GM10266 (cell line): ENCODE measurements around the gene CS.

ENCODE experiments used
- DNase-seq: peaks from one replicate; pipeline ENCODE4 v3.0.0; 2012; ENCODE audit errors: extremely low spot score
- TF ChIP-seq, protein P1 (sequence below): IDR thresholded peaks from 2 replicates; pipeline ENCODE4 v1.5.1; 2012; ENCODE audit warnings: mild to moderate bottlenecking, low read depth; ENCODE audit not compliant: control insufficient read depth, insufficient read depth; ENCODE audit errors: missing control alignments

The CS gene

DNA sequence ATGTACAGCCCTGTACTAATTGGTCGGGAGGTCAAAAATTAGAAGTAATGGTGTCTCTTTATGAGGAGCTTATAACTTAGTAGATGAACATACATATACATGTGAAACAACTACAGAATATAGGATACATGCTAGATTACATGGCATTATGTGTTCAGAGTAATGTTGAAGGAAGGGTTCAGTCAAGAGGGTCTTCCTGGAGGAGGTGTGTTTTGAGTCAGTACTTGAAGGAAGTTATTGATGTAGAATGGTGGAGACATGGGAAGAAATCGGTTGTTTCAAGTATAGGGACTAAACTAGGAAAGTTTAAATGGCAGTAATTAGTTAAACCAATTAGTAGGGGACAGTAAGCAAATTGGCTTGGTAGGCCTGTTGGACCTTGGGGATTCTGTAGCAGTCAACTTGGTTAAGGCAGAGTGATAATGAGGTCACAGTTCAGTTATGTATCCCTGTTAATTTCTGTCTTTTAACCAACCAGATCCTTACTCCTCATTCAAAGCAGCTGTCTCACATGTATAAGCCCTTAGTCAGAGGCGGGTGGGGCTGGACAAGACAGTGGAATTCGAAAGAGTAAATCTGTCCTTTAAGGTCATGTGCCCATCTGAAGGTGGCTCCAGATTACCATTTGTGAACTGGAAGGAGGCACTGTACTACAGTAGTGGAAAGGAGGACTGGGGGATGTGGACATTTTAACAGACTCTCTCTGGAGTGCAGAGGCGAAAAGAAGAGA, 38.5 kb downstream of the CS start:
- TF ChIP-seq, protein P1, sequence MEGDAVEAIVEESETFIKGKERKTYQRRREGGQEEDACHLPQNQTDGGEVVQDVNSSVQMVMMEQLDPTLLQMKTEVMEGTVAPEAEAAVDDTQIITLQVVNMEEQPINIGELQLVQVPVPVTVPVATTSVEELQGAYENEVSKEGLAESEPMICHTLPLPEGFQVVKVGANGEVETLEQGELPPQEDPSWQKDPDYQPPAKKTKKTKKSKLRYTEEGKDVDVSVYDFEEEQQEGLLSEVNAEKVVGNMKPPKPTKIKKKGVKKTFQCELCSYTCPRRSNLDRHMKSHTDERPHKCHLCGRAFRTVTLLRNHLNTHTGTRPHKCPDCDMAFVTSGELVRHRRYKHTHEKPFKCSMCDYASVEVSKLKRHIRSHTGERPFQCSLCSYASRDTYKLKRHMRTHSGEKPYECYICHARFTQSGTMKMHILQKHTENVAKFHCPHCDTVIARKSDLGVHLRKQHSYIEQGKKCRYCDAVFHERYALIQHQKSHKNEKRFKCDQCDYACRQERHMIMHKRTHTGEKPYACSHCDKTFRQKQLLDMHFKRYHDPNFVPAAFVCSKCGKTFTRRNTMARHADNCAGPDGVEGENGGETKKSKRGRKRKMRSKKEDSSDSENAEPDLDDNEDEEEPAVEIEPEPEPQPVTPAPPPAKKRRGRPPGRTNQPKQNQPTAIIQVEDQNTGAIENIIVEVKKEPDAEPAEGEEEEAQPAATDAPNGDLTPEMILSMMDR, result no peak
- DNase-seq, result no peak

DNA sequence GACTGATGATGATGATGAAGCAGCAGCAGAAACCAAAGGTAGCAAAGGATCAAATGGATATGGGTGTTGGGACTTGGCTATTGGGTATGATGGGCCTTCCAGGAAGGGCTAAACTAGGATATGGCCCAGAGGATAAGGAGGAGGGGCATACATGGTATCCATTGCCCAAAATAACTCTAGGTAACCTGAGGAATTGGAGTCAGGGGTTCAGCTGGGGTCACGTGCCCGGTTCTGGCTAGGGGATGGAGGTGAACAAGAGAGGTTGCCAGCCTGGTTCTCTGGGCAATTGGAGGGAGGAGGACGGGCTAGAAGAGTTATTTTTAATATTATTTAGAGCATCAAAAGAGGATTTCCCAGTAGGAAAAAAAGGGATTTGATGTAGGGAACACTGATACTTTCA, 39.2 kb downstream of the CS start:
- TF ChIP-seq, protein P1, result no peak
- DNase-seq, result no peak

DNA sequence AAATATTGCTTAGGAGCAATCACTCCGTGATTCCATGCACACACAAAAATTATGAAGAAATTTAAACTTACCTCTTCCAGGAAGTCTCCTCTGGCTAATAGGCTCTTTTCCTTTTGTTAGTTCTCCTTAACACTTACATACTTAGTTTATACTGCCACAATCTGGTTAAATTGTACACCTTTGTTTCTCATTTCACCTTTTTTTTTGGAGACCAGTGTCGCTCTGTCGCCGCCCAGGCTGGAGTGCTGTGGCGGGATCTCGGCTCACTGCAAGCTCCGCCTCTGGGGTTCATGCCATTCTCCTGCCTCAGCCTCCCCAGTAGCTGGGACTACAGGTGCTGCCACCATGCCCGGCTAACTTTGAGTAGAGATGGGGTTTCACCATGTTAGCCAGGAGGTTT, 39.8 kb downstream of the CS start:
- DNase-seq, result no peak
- TF ChIP-seq, protein P1, result no peak

DNA sequence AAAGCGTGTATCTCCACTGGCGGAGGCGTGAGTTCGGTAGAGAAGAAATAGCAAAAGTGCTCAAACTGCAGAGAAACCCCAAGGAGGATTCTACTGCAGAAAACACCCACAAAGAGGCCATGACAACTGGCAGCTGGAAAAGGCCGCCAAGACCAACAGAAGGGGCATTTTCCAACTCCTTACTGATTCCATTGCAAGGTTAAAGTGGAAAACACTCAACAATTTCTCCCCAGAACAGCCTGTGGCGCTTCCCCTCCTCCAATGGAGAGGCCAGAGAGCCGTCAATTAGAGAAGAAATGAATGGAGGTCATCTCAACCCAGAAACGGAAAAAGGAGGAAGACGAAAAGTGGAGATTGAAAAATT, 41.3 kb downstream of the CS start:
- no peak for DNase-seq
- TF ChIP-seq, protein P1, result no peak

DNA sequence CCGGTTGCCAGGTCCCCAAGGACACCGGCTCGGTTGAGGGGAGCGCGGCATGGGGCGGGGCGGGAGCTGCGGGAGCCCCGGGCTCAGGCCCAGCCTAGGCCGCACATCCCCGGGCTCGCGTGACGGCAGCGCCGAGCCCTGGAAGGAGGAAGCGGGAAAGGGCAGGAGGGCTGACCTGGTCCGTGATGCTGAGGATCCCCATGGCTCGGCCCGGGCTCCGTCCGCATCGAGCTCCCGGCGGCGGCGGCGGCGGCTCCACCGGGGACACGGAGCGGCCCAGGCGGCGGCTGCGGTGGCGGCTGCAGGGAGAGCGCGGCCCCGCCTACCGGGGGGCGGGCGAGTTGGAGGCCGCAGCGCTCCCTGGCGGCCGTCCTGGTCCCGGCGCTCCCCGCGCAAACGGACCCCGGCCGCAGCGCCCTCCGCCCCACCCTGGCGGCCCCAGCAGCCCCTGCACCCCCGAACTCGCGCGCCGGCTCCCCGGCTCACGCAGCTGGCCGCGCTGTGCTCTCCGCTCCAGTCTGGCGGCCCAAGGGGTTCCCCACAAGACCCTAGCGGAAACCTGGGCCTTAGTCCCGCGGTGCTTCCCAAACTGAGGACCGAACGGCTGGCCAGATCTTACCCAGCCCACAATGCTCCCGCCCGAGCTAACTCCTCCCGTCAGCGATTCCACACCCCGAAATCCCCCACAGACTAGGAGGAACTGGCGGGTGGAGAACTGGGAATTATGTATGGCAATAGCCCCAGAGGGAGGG, 41.9 kb downstream of the CS start, which contains the start of gene ANKRD52:
ANKRD52 (minus strand) TSS at position 317 of the 752 bp plus-strand sequence; CDS start at position 202, 115 bp downstream.
- TF ChIP-seq, protein P1, result peak; percentile 88
- DNase-seq, result peak; percentile 98

DNA sequence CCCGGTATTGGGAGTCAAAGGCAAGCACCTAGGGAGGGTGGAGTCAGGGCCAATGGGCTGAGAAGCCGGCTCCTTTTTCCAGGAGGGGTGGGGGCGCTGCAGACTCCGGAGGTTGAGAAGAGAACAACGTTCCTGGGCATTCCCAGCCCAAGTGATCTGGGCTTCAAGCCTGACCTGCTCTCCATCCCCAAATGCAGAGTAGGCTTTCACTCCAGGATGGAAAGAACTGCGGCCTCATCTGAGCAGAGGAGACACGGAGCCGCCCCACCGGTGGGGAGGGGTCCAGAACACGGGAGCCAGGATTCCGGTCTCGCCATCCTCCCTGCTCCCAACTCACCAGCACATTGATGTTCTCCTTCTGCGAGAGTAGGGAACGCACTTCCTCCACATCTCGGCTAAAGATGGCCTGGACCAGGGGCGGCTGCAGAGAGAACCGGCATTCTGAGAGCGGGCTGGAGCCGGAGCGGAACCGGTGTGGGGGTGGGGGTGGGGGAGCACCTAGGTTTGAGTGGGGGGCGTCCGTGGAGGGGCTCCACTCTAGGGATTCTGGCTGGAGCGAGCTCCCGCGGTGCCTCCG, 42.6 kb downstream of the CS start:
- no peak for DNase-seq

More for the DNA sequence above, 42.6 kb downstream of the CS start:
- TF ChIP-seq, protein P1, result no peak
